Activated CD4-positive, alpha-beta T cell treated with anti-CD3 and anti-CD28 coated beads, Interleukin-2, Interleukin-6, amounts not matched to agents 100 ng/mL and 50 ng/mL, durations not matched to agents 16 hours and 8 hours (primary cell): ENCODE results near the gene CCND2.
A peak's percentile ranks its signal among the peaks of the same experiment; 100 is the strongest.

Experiments
- DNase-seq: peaks from one replicate; pipeline ENCODE4 v3.0.0-alpha.2; 2020

Gene CCND2

GRCh38 chr12:4293299-4293965 is 19.9 kb downstream of the CCND2 start:
- peak; percentile 69 for DNase-seq

DNA sequence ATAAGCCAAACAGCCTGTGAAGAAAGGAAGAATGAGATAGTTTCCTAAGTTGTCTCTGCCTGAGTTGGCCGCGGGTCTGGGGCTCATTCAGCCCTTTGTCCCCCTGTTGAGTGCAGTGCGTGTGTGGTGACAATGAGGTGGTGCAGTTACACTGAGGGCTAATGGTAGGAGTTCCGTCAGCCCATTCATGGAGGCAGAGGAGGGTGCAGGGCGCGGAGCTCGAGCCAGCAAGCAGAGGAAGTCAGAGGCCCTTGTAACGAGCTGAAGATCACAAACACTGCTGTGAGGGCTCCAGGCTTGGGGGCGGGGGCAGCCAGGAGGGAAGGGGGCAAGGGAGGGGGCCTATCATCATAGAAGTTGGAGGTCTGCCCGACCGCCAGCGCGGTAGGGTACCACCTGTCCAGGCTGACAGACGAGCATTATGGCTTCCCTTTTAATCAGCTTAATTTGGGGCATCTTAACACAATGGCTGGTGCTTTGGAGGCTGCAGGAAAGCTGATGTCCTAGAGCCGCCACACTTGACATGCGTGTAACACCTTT is 20.5 kb downstream of the CCND2 start:
- no peak for DNase-seq

DNA sequence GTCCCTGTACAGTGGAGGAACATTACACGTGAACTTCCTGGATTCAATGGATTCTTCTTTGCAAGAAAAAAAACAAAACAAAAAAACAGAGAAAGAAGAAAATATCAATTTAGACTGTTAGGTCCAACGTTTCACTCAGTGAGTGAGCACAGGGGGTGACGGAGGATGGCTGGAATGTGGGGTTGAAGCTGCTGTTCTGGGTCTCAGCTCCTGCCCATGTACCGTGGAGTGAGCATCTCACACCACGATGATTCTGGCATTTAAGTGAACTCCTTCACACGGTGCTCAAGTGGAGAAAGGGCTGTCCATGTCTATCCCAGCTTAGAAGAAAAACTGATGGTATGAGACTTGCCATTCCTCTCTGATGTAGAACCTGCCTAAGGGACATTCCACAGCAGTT is 23.2 kb downstream of the CCND2 start:
- no peak for DNase-seq

GRCh38 chr12:4297617-4298016 is 24.1 kb downstream of the CCND2 start:
- DNase-seq = no peak

DNA sequence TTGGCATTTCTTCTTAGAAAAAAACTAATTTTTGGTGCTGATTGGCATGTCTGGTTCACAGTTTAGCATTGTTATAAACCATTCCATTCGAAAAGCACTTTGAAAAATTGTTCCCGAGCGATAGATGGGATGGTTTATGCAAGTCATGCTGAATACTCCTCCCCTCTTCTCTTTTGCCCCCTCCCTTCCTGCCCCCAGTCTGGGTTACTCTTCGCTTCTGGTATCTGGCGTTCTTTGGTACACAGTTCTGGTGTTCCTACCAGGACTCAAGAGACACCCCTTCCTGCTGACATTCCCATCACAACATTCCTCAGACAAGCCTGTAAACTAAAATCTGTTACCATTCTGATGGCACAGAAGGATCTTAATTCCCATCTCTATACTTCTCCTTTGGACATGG is 27.3 kb downstream of the CCND2 start:
- DNase-seq = no peak

GRCh38 chr12:4301932-4302501 is 28.5 kb downstream of the CCND2 start:
- DNase-seq = no peak

DNA sequence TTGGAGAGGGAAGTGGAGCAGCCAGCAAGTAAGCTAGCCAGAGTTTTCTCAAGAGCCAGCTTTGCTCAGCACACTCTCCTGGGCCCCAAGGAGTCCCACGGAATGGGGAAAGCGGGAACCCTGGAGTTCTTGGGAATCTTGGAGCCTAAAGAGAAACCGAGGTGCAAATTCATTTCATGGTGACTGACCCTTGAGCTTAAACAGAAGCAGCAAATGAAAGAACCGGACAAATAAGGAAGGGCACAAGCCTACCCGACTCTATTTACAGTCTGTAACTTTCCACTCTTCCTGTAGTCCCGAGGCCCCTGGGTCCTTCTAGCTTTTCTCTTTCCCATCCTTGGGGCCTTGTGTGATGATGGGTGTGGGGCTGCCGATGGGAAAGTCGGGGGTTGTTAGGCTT is 29.3 kb downstream of the CCND2 start:
- DNase-seq = no peak

GRCh38 chr12:4303750-4304149 is 30.2 kb downstream of the CCND2 start:
- no peak for DNase-seq

DNA sequence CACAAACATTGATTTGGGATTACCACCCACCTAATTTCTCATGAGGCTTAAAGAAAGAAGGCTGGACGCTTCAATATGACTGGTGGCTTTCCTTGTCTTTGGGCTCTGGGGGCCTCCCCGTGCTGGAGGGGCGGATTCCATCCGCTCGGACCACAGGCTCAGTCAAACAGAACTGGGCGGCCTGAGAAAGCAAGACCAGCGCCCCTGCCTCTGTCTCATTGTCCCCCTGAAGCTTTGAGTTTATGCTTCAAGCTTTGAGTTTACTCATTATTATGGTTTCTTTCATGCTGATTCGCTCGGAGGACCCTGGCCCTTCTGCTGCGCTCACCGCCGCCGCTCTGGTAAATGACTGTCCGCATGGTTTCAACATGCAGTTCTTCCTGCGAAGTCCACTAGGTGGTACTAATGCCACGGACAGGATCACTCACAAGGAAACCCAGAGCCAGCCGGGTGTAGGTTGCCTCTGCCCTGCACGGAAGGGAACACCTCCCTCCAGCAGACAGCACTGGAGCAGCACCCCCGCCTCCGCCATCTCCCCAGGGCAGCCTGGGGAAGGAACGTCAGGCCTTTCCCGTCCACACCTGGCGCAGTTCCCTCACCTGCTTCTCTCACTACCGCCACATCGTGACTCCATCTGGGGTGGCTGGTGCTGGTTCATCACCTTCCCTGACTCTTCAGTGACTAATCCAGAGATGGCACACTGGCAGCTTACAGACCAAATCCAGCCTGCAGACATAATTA is 34.2 kb downstream of the CCND2 start:
- no peak for DNase-seq

DNA sequence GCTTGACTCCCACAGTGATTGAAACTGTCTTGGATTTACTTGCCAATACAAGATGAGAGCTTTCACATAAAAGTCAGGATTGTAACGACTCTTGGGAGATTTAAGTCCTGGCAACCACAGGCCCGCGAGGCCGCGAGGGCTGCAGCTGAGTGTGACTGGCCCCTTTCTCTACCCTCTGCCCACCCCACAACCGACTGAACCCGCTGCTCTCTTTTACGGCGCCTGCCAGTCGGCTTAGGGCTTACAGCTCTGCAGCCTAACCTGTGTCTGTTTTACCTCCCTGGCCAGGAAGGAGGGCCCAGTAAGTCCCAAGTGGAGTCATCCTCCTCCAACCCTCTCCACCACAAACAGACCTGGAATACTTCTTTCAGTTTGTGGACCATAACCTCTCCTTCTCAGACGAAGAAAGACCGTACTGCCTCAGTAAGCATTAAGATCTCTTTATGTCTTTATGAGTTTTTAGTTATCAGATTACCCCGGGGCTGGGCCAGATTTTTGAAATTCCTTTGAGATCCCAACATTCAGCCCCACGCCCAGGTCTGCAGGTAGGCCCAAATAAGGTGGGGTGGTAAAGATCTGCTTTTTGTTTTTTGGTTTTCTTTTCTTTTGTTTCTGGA is 34.9 kb downstream of the CCND2 start:
- DNase-seq = no peak

- no peak for DNase-seq
Measured at GRCh38 chr12:4311776-4312175, 38.2 kb downstream of the CCND2 start.

DNA sequence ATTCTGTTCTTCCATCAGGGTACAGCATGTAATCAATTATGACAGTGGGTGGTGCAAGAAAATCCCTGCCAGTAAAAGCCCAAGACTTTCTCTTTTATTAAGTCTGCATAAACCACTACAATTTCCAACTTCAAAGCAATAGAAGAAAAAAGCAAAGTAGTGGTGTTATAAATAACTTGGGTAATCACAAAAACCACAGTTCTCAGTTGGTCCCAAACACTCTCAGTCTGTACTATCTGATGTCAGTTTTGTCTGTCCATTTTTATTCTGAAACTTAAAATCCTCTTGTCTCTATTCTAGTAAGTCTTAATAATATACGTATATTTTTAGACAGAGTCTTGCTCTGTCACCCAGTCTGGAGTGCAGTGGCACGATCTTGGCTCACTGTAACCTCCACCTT is 38.7 kb downstream of the CCND2 start:
- no peak for DNase-seq

GRCh38 chr12:4320497-4320852 is 46.9 kb downstream of the CCND2 start:
- DNase-seq = no peak

DNA sequence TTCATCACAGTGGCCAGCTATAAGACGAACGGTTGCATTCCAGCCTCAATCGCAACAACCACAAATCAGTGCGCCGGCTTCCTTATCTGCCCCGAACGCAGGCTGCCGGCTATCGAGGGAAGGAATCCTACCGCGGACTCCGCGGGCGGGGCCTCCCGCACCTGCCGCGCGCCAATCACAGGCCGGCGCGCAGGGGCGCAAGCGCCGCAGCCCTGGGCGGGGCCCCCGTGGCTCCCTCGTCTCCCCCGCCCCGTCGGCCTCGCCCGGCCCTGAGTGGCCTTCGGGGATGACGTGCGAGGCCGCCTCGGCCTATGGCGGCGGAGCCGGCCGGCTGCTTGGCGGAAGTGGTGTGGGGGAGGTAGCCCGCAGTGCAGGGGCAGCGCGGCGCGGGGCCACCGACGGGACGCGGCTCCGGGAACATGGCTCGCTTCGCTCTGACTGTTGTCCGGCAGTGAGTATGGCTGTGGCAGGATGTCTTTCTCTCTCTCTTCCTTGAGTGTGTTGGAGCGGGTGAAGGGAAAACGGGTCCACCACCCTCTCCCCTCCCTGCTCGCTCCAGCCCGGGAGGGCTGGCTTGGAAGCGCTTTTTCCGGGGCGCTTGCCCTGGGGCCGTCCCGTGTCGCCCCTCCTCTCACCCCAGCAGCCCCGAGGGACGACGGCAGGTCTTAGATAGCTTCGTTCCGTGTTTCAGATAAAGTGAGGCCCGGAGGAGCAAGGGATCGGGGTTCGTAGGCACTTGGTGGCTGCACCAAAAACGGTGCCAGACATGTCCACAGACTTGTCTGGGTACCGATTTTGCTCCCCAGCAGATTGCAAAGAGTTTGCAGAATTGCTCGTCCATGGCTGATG is 47.5 kb downstream of the CCND2 start, which contains the start of gene TIGAR:
Gene TIGAR (plus strand): TSS at position 361 of the 849 bp plus-strand sequence. CDS start 59 bp downstream, at position 420.
- DNase-seq = peak; percentile 96

DNA sequence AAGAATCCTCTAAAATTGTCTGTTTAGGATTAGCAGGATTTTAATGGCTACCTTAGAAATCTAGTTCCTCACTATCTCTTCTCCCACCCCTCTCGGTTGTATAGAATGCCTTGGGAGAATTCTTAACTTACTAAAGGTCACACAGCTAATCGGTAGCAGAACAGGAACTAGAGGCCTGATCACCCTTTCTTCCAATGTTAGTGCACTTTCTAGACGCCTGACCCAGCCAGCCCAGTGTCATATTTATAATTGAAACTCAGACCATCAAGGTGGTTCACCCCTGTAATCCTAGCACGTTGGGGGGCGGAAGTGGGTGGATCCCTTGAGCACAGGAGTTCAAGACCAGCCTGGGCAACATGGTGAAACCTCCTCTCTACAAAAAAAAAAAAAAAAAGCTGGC is 49.2 kb downstream of the CCND2 start:
- no peak for DNase-seq
